PC-9 (cell line): ENCODE measurements around the gene BCL2L1. TPM values are rescaled to one million over a fixed set of nuclear protein-coding genes. Genes with fewer than 3 reads are reported as not detected.

Experiments used
- BruUV-seq: library from RNA; stranded (reverse); fragments of 400-500 nt; replicated peaks from 2 replicates; lab custom pipeline; 2021; lab: Mats Ljungman, UMichigan
- CTCF ChIA-PET: fragments of 300-600 bp; sonication (Branson Sonifier 250); formaldehyde crosslinking; loops from one replicate; lab custom pipeline; 2022; ENCODE audit warnings: antibody characterized with exemption; lab: Charles Lee
- POLR2A ChIA-PET: fragments of 300-600 bp; sonication (Branson Sonifier 250); formaldehyde crosslinking; loops from one replicate; lab custom pipeline; 2022; ENCODE audit warnings: antibody characterized with exemption; ENCODE audit not compliant: unreplicated experiment; lab: Charles Lee
- DNase-seq, 2 experiments: peaks; one replicate each; pipeline versions ENCODE4 v3.0.0 to v3.0.0-alpha.2; 2015 to 2022; ENCODE audit warnings: mixed read lengths in 1 of 2
- H2AFZ ChIP-seq: fragments of 200-600 bp; sonication (generic); 2 replicates; pipeline ENCODE4 v1.8.1; 2017; ENCODE audit warnings: antibody characterized with exemption
- H3F3A ChIP-seq: fragments of 200-600 bp; sonication (generic); 2 replicates; pipeline ENCODE4 v1.8.1; 2017; ENCODE audit warnings: antibody characterized with exemption, mild to moderate bottlenecking, low read depth; ENCODE audit not compliant: insufficient read depth
- H3K27ac ChIP-seq: fragments of 200-600 bp; sonication (generic); 2 replicates; pipeline ENCODE4 v1.6.1; 2016; ENCODE audit warnings: mixed run types
- H3K27me3 ChIP-seq: fragments of 200-600 bp; sonication (generic); 2 replicates; pipeline ENCODE4 v1.6.1; 2016; ENCODE audit warnings: low read depth, mixed run types; ENCODE audit not compliant: insufficient read depth
- H3K36me3 ChIP-seq: fragments of 200-600 bp; sonication (generic); 2 replicates; pipeline ENCODE4 v1.6.1; 2016; ENCODE audit warnings: low read depth, mixed run types
- H3K4me1 ChIP-seq: fragments of 200-600 bp; sonication (generic); replicated peaks from 2 replicates; pipeline ENCODE4 v1.6.1; 2016; ENCODE audit warnings: mixed run types; ENCODE audit not compliant: insufficient read depth
- H3K4me2 ChIP-seq: fragments of 200-600 bp; sonication (generic); 2 replicates; pipeline ENCODE4 v1.6.1; 2017; ENCODE audit warnings: mixed run types
- H3K4me3 ChIP-seq: fragments of 200-600 bp; sonication (generic); 2 replicates; pipeline ENCODE4 v1.6.1; 2016; ENCODE audit warnings: mixed run types
- H3K79me2 ChIP-seq: fragments of 200-600 bp; sonication (generic); 2 replicates; pipeline ENCODE4 v1.6.1; 2017; ENCODE audit warnings: low read depth, mixed run types
- H3K9me2 ChIP-seq: fragments of 200-600 bp; sonication (generic); 2 replicates; pipeline ENCODE4 v1.8.1; 2017; ENCODE audit warnings: mild to moderate bottlenecking; ENCODE audit not compliant: insufficient read depth
- H3K9me3 ChIP-seq: fragments of 200-600 bp; sonication (generic); 2 replicates; pipeline ENCODE4 v1.8.1; 2016; ENCODE audit warnings: low read depth; ENCODE audit not compliant: insufficient read depth
- H4K20me1 ChIP-seq: fragments of 200-600 bp; sonication (generic); 2 replicates; pipeline ENCODE4 v1.8.1; 2017; ENCODE audit not compliant: insufficient read depth
- EZH2 ChIP-seq: fragments of 200-600 bp; sonication (generic); IDR thresholded peaks from 2 replicates; pipeline ENCODE4 v1.8.0; 2017; ENCODE audit warnings: antibody characterized with exemption, low read depth
- intact Hi-C: fragments of 100-400 bp; cut with micrococcal nuclease; formaldehyde crosslinking; loops from one replicate; pipeline ENCODE4 v1.10.0; 2022; ENCODE audit not compliant: unreplicated experiment
- total RNA-seq: library from RNA; stranded (reverse); gene quantifications from 2 replicates; pipeline ENCODE4 v1.2.3, GENCODE V29; 2021
- TF ChIP-seq, protein P1 (sequence below): fragments of 200-600 bp; sonication (generic); conservative IDR thresholded peaks from 2 replicates; pipeline ENCODE4 v1.6.1; 2017; ENCODE audit warnings: mixed run types, antibody characterized with exemption, mild to moderate bottlenecking, moderate library complexity

BCL2L1 gene
- total RNA-seq, 1 experiment from 2014 or later, result 125 TPM

DNA sequence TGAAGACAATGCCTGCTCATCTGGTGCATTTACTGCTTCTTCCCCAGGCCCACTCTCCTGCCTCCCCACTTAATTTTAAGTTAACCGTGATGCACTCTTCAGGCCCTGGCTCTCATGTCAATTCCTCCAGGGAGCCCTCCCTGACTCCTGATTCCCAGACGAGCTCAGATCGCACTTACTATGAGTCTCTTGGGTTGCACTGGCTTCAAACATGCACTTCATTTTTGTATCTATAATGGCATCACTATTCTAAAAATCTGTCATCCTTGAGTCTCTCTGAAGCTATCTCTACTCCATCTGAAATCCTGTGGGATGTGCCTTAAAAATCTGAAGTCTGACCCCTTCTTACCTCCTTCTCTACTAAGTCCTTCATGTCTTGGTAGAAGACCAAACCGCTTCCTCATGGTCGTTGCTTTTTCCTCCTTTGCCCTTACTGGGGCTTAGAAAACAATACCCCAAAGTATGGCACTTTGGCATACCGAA is 60.3 kb downstream of the BCL2L1 start:
- Histone ChIP-seq H3K4me1 (peaks cover 50% of the 10 kb centered on the region), H3K27ac (peak overlapping the region; percentile 30), H3F3A (peaks cover 68% of the 10 kb centered on the region), H3K36me3 (0 out of 2 replicates have a peak, but pooled peaks cover 5% of the 10 kb centered on the region), H3K4me2 (peak overlapping the region; percentile 67; the same call in 1 of the 2 replicates), H4K20me1 (peaks cover 11% of the 10 kb centered on the region), H3K27me3 (no peaks in the 10 kb centered on the region), H3K9me3 (no peaks in the 10 kb centered on the region), H3K79me2 (peaks cover 14% of the 10 kb centered on the region), H2AFZ (no peak overlapping the region), H3K4me3 (no peak overlapping the region; the same call in 1 of the 2 replicates), H3K9me2 (no peaks in the 10 kb centered on the region)
- ChIA-PET POLR2A (interaction anchor here (0.5 to 1.0 kb wide), 3 partner anchors 53 to 892 kb away, joined by 3 to 8 read pairs (median 5); no protein-coding TSS in a partner anchor), CTCF (interaction anchor here (0.6 to 3.6 kb wide), 8 partner anchors 28 to 202 kb away, joined by 3 to 112 read pairs (median 7); partner anchors contain the start of gene BCL2L1)
- intact Hi-C loops, result no loop called here
- no TSS peak for BruUV-seq
- TF ChIP-seq, protein P1, sequence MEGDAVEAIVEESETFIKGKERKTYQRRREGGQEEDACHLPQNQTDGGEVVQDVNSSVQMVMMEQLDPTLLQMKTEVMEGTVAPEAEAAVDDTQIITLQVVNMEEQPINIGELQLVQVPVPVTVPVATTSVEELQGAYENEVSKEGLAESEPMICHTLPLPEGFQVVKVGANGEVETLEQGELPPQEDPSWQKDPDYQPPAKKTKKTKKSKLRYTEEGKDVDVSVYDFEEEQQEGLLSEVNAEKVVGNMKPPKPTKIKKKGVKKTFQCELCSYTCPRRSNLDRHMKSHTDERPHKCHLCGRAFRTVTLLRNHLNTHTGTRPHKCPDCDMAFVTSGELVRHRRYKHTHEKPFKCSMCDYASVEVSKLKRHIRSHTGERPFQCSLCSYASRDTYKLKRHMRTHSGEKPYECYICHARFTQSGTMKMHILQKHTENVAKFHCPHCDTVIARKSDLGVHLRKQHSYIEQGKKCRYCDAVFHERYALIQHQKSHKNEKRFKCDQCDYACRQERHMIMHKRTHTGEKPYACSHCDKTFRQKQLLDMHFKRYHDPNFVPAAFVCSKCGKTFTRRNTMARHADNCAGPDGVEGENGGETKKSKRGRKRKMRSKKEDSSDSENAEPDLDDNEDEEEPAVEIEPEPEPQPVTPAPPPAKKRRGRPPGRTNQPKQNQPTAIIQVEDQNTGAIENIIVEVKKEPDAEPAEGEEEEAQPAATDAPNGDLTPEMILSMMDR, result no peak
- TF ChIP-seq EZH2, result no peak
- no peak for DNase-seq

DNA sequence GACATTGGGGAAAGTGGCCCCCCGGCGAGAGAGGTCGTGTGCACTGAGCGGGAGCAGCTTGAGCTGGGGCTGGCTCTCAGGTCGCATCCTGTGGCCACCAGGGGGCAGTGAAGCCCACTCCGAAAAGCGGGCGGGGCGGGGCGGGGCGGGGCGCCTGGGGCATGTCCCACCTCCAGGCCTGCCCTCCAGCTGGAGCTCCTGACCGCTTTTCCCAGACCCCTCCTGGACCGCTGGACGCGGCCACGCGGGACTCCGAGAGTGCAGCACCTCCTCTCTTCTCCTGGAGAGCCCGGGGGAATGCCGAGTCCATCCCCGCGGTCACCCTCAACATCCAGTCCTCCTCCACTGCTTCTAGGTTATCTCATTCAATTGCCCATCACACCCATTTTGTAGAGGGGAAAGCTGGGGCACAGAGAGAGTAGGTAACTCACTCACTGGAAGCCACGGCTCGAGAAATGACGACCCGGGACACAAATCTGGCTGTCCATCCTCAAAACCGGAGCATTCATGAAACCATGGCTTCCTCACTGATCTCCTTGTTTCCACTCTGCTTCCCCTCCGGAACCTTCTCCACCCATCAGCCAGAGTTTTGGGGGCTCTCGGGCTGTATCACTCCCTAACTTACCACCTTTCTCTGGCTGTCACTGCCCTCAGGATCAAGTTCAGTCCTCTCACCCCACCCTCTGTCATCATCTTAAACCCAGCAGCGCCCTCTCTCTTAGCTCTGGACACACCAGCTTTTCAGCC is 60.9 kb downstream of the BCL2L1 start:
- H3K36me3 ChIP-seq, result 0 out of 2 replicates have a peak, but pooled peaks cover 5% of the 10 kb centered on the region
- peaks cover 61% of the 10 kb centered on the region for H3F3A ChIP-seq
- no peak overlapping the region; the same call in 1 of the 2 replicates for H3K4me3 ChIP-seq
- TF ChIP-seq, protein P1, result peak; percentile 79
- no peak for TF ChIP-seq EZH2
- peaks cover 8% of the 10 kb centered on the region for H4K20me1 ChIP-seq
- H3K9me2 ChIP-seq, result no peaks in the 10 kb centered on the region
- peaks cover 47% of the 10 kb centered on the region for H3K4me1 ChIP-seq
- BruUV-seq, result no TSS peak
- peaks cover 10% of the 10 kb centered on the region for H3K79me2 ChIP-seq
- H3K27ac ChIP-seq, result peak overlapping the region; percentile 30
- intact Hi-C loops, result loop anchor here (1.0 kb wide), 1 partner anchor 62 kb away; no protein-coding TSS in a partner anchor
- CTCF ChIA-PET, result interaction anchor here (0.5 to 3.6 kb wide), 12 partner anchors 18 to 201 kb away, joined by 3 to 112 read pairs (median 9); partner anchors contain the start of gene BCL2L1
- H3K27me3 ChIP-seq, result no peaks in the 10 kb centered on the region
- POLR2A ChIA-PET, result interaction anchor here (0.5 to 1.1 kb wide), 7 partner anchors 22 to 69 kb away, joined by 3 to 8 read pairs (median 4); no protein-coding TSS in a partner anchor
- no peak overlapping the region for H2AFZ ChIP-seq
- H3K9me3 ChIP-seq, result no peaks in the 10 kb centered on the region
- peak in 1 of 2 experiments; percentile 73 for DNase-seq
- H3K4me2 ChIP-seq, result peak overlapping the region; percentile 67

DNA sequence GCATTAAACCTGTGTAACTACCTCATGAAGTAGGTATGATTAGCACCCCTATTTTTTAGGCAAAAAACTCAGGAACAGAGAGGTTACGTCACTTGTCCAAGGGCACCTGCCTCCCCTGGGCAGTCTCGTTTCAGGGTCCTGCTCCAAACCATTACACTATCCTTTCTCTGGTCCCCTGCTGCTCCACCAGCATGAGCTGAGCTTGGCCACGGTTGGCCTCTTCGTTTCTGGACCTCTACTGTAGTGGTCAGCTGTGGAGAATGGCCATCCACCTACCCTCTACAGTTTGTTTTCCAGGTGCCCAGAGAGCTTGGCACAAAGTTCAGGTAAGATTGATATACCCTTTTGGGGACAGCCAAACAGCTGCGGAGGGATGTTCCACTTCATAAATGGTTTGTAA is 68.1 kb downstream of the BCL2L1 start:
- Histone ChIP-seq H3K9me3 (no peaks in the 10 kb centered on the region), H3K27ac (no peak overlapping the region), H3K4me2 (no peak overlapping the region), H3K4me1 (no peaks in the 10 kb centered on the region), H3K27me3 (no peaks in the 10 kb centered on the region), H3K36me3 (no peaks in the 10 kb centered on the region), H4K20me1 (no peaks in the 10 kb centered on the region), H3K79me2 (no peaks in the 10 kb centered on the region), H3F3A (peaks cover 9% of the 10 kb centered on the region), H3K4me3 (no peak overlapping the region), H2AFZ (no peak overlapping the region), H3K9me2 (no peaks in the 10 kb centered on the region)
- intact Hi-C loops, result no loop called here
- POLR2A ChIA-PET, result no interaction called here
- TF ChIP-seq, protein P1, result no peak
- CTCF ChIA-PET, result no interaction called here
- no TSS peak for BruUV-seq
- no peak for DNase-seq
